ENCODE results near the gene GALM.
"Not testable (repeated sequence)": the region's sequence is repeated elsewhere in the genome, so short reads cannot be mapped to it uniquely, and the experiment has no call there.

The GALM gene

DNA sequence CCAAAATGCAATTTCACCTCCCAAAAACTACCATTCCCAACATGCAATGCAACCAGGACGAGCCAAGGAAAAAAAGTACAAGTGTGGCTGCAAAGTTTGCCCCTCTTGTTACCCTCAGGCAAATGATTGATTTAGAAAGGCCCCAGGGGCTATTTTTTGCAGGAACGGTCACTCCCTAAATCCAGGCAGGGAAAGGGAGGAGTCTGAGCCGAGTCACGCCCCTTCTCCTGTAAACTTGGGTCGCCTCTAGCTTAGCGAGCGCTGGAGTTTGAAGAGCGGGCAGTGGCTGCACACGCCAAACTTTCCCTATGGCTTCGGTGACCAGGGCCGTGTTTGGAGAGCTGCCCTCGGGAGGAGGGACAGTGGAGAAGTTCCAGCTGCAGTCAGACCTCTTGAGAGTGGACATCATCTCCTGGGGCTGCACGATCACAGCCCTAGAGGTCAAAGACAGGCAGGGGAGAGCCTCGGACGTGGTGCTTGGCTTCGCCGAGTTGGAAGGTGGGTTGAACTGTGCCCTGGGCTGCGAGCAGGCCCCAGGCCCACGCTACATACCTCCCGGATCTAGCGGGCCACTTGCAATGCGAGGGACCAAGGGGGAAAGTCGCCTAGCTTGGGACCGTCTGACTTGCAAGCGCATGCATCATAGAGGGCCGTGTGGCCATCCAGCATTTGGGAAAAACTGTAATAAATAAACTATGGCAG, at the start of gene GALM:
TSS of gene GALM (plus strand) at position 261 of the 702 bp plus-strand sequence. CDS start at position 309, 48 bp downstream.
- DNase-seq = peak; percentile 49

- no peak for DNase-seq
These were observed 48.6 kb upstream of the GALM start for GRCh38 chr2:38617301-38617700.

- DNase-seq = no peak
These were observed 46.3 kb upstream of the GALM start for GRCh38 chr2:38619458-38620164.

GRCh38 chr2:38620282-38620977, 45.5 kb upstream of the GALM start:
- DNase-seq = no peak

- no peak for DNase-seq
These were observed 44.9 kb upstream of the GALM start for GRCh38 chr2:38621018-38621417.

GRCh38 chr2:38622210-38622609, 43.7 kb upstream of the GALM start:
- DNase-seq = no peak

GRCh38 chr2:38626326-38627035, 39.4 kb upstream of the GALM start:
- no peak for DNase-seq

GRCh38 chr2:38627391-38627790, 38.5 kb upstream of the GALM start:
- DNase-seq = no peak

DNA sequence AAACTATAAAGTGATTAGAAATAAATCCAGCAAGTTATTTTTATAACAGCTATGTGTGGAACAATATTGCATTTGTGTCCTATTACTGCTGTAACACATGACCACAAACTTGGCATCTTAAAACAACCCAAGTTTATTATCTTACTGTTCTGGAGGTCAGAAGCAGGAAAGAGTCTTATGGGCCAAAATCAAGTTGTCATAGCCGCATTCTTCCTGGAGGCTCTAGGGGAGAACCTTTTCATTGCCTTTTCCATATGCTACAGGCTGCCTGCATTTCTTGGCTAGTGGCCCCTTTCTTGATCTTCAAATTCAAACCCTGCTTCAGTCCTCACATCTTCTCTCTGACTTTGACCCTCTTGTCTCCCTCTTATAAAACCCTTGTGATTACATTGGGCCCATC, 36.2 kb upstream of the GALM start:
- no peak for DNase-seq

- DNase-seq = no peak
These were observed 33.9 kb upstream of the GALM start for GRCh38 chr2:38631976-38632375.

GRCh38 chr2:38632980-38633379, 32.9 kb upstream of the GALM start:
- DNase-seq = no peak

GRCh38 chr2:38633895-38634294, 32.0 kb upstream of the GALM start:
- DNase-seq = no peak

GRCh38 chr2:38634684-38635083, 31.2 kb upstream of the GALM start:
- DNase-seq = no peak

- DNase-seq = no peak
These were observed 30.8 kb upstream of the GALM start for GRCh38 chr2:38635139-38635538.

- DNase-seq = no peak
These were observed 29.8 kb upstream of the GALM start for GRCh38 chr2:38636069-38636468.

GRCh38 chr2:38642373-38643017, 23.4 kb upstream of the GALM start:
- DNase-seq = not testable (repeated sequence)

- no peak for DNase-seq
These were observed 22.8 kb upstream of the GALM start for GRCh38 chr2:38643021-38643671.

DNA sequence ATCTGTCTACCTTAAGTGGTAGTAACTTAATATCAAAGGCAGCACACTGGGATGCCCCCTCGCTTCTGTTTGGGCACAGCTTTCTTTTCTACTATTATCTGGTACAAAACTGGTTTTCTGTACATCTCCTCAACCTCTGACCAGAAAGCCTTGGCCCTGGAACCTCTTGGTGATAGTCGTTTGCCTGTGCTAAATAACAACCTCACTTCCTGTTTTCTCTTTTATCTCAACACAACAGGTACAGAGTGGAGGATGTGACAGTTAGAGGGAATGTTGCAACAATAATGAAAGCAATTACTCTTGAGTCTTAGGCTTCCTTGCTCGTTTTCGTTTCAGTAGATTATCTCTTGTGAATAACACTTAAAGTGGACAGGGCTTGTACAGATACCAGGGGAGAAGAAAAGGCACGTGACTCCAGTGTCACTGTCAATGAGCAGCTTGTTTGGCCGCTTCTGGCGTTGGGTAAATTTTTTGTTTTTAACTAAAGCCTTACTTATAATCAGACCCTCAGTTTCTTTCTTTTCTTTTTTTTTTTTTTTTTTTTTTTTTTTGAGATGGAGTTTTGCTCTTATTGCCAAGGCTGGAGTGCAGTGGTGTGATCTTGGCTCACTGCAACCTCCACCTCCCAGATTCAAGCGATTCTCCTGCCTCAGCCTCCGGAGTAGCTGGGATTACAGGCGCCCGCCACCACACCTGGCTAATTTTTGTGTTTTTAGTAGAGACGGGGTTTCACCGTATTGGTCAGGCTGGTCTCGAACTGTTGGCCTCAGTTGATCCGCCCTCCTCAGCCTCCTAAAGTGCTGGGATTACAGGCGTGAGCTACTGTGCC, 22.0 kb upstream of the GALM start:
- DNase-seq = not testable (repeated sequence)

DNA sequence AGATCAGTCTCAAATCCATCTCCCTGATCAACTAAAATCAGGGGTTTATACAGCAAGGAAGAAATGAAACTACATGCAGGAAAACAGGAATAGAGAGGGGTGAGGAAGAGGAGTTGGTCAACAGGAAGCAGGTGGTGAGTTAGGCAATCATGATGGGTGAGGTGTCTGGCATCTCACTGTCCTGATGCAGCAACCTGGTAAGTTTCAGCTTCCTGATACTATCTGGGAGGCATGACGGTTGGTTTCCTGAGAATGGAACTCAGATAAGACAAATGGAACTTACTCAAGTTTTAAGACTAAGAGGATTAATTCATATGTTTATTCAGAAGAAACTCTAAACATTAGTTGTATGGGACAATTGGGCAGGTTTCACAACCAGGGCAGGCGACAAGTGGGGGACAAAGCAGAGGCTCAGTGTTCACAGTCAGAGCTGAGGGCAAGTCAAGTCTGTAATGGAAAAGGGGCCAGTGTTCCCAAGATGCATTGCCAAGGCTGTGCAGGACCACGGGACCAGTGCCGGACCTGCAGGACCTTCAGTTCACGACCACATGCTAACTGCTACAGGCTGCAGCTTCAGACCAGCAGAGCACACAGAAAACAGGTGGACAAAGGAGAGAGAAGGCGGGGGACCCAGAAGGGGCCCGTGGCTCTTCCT, 17.7 kb upstream of the GALM start:
- no peak for DNase-seq

DNA sequence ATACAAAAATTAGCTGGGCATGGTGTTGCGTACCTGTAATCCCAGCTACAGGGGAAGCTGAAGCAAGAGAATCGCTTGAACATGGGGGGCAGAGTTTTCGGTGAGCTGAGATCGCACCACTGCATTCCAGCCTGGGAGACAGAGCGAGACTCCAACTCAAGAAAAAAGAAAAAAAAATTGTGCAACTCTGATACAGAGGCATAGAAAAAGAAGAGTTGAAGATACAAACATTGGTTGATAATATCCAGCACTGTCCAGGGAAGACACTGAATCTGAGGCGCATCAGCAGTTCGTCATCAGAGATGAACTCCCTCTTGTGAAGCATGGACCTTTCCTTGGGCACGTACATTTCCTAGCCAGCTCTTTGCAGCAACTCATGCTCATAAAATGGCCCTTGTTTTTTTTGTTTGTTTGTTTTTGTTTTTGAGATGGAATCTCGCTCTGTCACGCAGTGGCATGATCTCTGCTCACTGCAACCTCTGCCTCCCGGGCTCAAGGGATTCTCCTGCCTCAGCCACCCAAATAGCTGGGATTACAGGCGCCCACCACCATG, 16.7 kb upstream of the GALM start:
- DNase-seq = no peak
